LoVo (cell line): ENCODE measurements around the gene PLD3.
"Not testable (repeated sequence)": the region's sequence is repeated elsewhere in the genome, so short reads cannot be mapped to it uniquely, and the experiment has no call there.

Source experiments
- DNase-seq: peaks from one replicate; pipeline ENCODE4 v3.0.0-alpha.2; 2016; ENCODE audit warnings: low spot score

PLD3 gene

DNA sequence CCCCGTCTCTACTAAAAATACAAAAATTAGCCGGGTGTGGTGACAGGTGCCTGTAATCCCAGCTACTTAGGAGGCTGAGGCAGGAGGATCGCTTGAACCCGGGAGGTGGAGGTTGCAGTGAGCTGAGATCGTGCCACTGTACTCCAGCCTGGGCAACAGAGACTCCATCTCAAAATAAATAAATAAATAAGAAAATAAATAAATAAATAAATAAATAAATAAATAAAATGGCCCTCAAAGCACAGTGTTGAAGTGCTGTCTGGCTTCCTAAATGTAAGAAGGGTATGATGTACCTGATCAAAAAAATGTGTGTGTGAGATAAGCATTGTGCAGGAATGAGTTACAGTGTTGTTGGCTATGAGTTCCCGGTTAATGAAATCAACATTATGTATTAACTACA lies 15.4 kb upstream of the PLD3 start:
- not testable (repeated sequence) for DNase-seq

DNA sequence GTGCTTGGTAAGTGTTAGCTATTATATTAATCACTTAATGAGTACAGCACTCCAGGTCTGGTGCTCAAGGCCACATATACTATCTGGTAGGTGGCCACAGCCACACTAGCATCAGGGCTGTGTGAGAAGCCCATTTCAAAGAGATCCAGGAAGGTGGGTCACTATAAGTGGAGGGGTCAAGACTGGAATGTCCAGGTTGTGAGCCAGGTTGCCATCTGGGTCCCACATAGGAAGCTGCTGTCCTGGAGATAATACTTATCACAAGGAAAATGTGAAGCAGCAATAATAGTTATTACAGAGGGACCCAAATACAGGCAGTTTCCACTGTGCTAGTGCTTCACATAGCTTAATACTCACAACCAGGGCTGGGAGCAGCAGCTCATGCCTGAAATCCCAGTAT lies 13.4 kb upstream of the PLD3 start:
- no peak for DNase-seq

DNA sequence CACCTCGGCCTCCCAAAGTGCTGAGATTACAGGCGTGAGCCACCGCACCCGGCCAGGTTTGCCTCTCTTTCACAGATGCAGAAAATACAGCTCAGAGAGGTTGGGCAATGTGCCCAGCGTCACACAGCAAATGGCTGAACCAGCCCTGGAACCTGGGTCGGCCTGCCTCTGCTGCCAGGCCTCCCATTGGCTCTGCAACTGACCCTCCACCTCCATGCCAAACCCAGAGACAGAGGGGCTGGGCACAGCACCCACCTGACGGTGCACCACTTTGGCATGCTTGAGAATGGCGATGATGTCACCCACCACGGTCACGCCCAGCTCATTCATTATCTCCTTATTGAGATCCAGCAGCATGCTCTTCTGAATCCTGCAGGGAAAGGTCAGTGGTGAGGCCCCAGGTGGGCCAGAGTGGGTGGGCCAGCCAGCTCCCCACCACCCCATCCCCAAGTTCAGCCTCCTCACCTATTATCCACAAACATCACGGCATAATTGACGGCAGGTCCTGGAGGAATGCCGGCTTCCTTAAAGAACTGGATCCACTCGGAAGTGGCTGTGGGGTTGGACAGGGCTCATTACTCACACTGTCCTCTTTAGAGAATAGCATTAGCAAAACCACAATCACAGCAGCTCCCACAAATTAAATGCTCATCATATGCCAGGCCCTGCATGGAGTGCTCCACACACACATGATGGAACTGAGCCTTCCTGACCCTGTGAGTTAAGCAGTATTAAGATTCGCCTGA lies 12.5 kb upstream of the PLD3 start:
- no peak for DNase-seq

DNA sequence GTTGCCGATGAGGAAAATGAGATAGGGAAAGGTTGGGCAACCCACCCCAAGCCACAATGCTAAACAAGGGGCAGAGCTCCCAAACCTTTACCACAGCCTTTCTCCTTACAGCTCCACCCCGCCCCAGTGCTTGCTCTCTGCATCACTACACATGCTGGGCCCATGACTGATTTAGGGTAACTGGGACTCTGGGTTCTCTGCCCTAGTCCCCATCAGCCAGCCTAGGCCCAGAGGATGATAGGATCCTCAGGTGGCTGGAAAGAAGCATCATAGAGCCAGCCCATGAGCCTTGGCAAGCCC lies 11.9 kb upstream of the PLD3 start:
- no peak for DNase-seq

DNA sequence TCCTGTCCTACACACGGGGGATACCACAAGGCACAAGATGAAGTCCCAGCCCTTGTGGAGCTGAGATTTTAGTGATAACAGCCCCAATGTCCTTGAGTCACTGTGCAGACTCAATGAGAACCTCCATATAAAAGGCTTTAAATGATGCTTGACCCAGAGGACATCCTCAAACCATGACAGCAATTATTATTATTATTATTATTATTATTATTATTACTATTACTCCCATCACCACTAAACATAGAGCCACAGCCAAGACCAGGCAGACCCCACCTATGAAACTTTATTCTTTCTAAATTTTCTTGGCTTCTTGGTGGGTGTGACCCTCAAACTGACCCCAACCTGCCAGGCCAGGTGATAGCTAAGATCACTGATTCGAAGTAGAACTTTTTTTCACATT lies 11.4 kb upstream of the PLD3 start:
- DNase-seq = no peak

DNA sequence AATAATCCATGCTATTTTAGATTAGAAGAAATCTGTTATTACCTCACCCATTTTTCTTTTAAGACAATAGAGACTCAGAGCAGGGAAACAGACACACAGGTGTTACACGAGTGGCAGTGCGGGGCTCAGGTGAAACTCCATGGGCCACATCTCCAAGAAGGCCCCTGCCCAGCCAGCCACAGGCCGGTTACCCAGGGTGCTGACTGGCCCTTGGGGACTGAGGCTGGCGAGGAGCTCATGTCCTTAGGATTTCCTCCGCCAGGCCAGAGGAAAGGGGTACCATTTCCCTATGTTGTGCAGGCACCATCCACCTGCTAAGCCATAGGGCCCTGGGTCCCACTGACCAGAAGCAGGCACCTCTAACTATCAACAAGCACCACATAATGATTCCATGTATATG lies 10.9 kb upstream of the PLD3 start:
- no peak for DNase-seq

DNA sequence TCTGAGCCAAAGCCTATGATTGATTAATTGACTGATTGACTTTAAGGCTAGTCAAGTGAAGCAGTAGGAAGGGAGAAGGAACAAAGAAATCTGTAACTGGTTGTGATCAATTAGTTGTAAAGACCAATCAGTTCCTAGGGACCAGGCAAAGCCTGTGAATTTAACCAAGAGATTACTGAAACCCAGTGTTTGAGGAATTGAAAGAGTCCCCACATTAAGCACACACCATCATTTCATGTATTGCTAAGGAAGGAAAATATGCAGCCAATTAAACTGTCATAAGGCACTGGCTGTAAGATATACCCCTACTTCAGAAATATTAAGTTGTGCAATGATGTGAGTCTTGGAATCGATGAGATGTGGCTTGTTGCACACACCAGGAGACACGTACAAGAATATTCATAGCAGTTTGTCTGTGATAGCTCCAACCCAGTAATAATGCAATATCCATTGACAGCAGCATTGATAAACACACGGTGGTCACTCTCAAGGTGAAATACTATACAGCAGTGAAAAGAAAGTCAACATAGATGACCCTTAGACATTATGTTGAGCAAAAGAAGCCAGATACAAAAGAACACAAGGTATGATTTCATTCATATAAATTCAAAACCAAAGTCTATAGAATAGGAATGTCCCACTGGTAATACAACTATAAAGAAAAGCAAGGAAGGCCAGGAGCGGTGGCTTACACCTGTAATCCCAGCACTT lies 9.3 kb upstream of the PLD3 start:
- no peak for DNase-seq

DNA sequence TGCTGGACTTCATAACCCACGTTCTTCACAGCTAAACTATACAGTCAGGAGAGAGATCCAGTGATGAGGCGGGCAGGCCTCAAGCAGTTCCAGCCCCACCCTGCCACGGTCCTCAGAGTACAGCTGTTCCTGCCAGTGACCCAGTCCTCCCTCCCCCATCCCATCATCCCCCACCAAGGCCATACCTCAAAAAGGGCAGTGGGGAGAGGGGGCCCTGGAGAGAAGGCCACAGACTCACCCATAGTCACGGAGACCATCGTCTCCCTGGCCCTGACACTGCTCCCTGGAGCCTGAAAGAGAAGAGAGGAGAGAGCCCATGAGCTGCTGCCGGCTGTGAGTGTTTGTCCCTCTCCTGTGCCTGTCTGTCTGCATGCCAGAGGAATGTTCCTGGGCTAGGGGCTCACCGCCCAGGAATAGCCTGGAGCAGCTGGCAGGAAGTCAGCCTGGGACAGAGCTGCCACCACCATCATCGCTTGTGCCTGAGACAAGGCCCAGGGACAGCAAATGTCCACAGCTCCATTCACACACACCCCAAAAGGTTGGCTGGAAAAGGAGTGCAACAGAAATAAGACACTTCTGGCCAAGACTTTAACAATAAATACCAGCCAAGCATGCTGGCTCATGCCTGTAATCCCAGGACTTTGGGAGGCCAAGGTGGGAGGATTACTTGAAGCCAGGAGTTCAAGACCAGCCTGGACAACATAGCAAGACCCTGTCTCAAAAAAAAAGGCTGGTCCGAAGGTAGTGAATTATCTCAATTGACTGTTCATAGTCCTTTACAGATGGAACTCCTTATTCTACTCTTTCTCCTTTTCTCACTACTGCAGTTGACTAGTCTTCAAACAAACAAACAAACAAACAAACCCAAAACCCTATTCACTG lies 6.7 kb upstream of the PLD3 start:
- DNase-seq = no peak

DNA sequence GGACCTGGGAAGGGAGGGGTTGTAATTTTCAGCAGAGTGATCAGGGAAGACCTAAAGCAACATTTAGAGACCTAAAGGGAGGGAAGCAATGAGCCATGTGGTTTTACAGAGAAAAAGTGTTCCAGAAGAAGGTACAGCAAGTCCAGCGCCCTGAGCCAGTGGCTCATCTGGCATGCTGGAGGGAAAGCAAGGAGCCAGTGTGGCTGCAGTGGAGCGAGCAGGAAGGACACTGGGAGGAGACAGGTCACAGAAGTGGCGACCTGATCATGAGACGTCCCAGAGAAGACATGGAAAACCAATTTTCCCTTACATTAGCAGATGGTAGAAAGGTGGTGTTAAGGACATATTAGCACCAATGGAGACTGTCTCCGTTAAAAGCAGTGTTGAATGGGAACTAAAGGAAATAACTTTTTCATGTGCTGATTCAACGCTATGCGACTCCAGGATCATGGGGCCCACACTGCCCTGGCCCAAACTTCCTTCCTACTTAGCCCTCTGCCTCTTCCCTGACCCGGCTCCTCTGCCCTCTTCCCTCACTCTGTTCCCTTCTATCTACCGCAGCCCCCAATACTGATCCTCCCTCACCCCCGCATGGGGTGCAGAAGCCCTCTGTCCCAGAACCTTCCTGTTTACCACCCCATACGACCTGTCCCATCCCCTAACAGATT lies 5.7 kb upstream of the PLD3 start:
- DNase-seq = no peak

DNA sequence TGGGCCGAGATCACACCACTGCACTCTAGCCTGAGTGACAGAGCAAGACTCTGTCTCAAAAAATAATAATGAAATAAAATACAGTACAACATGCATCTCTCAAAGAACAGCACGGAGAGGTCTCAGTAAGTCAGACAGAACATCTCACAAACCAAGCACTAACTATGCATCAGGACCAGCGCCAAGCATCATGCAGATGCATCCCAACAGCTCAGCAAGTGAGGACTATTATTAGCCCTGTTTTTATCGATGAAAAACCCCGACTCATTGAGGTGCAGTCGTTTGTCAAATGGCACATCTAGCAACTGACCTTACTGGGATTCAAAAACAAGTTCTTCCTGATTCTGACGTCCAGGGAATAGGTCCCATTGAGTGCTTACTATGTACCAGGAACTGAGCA lies 4.1 kb upstream of the PLD3 start:
- no peak for DNase-seq

DNA sequence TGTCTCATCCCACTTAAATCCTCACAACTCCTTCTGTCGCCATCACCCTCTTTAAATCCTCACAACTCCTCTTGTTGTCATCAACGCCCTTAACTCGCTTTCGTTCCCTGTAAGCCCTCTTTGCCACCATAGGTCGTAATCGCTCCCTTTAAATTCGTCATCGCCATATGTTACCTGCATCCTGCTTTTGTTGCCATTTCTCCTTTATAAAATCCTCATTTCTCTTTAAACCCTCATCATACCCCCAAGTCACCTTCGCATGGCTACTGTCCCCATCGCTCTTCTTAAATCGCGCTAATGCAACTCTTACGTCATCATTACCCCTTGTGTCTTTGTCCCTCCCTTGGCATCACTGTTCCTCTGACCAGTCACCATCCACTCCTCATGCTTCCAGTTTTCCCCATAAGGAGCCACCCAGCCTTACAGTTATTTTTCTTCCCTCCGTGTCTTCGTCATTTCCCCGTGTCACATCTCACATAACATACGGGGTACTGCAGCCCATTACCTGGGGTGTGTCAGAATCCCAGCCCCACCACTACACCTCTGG lies 539 bp downstream of the PLD3 start:
- DNase-seq = peak; percentile 7

DNA sequence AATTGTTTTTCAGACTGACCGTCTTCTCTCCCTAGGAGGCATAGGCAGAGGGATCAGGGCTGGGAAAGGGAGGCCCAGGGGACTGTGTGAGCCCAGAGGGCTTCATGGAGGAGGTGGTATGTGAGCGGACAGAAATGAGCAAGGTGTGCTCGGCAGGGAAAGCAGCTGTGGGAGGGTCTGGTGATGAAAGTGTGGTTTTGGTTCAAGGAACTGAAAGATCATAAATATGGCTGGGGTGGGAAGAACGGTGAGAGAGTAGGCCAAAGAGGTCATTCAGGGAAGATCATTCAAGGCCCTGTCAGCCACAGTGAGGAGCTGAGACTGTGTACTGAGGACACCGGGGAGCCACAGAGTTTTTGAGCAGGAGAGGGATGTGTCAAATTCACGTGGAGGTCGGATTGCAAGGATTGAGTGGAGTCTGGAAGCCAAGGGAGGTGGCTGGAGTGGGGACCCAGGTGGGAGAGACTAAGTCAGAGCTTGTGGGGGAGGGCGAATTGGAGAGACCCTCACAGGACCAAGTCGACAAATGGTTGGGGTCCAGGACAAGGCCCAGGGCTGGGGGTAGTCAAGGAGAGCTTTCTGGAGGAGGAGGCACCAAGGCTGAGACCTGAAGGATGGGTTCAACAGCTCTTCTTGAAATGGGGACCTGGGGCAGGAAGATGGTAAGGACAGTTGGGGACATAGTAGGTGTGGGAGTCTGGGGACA lies 7.6 kb downstream of the PLD3 start:
- DNase-seq = no peak

DNA sequence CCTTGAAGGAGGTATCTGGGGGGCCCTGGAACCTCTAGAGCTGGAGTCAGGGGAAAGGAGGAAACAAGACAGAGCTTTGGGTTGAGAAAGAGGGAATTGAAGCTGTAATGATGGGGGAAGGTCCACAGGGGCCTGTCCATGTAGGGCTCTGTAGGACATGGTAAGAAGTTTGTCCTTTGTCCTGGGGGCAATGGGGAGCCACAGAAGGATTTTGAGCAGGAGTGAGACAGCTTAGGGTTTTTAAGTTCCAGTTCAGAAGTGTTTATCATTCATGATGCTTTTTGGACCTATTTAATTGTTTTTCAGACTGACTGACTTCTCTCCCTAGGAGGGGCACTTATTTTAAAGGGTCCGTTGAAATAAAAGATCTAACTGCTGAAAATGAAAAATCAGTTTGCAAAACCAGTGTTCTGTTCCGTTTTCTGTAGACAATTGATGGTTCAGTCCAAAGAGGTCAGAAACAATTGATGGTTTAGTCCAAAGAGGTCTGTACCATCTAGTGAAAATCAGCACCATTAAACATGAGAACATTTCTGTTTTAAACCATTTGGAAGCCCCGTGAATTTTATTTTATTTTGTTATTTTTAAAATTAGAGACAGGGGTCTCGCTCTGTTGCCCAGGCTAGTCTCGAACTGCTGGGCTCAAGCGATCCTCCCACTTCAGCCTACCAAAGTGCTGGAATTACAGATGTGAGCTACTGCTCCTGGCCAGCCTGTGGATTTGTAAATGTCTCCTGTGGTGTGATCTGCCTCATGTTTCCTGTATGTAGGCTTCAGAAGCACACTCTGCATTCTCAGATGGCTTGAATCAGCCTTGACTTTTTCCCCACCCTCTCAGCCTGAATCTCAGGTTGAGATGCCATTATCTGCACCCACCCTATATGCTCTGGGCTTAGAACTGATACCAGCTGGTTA lies 8.4 kb downstream of the PLD3 start:
- no peak for DNase-seq

DNA sequence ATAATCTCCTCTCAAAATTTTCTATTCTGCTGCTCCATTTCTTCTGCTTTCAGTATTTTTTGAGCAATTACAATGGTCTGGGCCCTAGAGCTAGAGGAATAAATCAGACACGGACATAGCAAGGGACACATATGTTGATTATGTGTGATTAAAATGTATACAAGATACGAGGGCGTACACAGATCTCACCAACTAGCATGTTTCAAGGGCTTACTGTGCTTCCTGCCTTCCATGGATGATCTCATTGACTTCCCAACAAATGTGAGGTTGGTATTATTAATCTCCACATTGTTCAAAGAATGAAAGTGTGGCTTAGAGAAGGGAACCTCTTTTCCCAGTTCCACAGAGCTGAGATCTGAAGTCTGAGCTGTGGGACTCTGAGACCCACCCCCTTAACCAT lies 9.1 kb downstream of the PLD3 start:
- DNase-seq = no peak

DNA sequence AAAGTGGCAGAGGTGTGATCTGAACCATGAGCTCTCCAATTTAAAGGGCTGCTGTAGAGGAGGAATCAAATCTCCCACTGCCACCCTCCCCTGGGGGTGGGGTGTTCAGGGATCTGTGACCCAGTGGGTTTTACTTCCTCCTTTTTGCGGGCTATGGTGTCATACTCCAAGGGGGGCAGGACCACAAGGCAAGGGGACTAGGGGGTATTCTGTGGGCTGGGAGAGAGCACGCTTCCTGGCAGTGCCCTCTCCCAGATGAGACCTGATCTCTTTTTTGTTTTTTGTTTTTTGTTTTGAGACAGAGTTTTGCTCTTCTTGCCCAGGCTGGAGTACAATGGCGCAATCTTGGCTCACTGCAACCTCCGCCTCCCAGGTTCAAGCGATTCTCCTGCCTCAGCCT lies 10.3 kb downstream of the PLD3 start:
- no peak for DNase-seq

DNA sequence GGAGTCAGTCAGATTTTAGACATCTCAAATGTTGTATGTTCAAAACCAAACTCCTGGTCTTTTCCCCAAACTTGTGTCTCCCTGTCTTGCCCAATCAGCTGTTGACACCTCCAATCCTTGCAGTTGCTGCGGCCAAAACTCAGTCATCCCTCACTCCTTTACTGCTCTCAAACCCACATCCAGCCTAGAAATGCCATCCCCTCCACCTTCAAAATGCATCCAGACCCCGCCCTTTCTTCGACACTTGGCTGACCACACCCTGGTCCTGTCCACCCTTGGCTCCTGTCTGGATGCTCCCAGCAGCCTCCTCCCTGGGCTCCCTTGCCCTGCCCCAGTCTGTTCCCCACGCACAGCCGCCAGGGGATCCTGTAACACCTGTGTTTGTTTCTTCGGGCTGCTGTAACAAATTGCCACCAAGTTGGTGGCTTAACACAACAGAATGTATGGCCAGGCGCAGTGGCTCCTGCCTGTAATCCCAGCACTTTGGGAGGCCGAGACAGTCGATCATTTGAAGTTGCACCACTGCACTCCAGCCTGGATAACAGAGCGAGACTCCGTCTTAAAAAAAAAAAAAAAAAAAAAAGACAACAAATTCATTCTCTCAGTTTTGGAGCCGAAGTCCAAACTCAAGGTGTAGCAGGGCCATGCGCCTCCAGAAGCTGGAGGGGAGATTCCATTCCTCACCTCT lies 11.7 kb downstream of the PLD3 start:
- DNase-seq = no peak

DNA sequence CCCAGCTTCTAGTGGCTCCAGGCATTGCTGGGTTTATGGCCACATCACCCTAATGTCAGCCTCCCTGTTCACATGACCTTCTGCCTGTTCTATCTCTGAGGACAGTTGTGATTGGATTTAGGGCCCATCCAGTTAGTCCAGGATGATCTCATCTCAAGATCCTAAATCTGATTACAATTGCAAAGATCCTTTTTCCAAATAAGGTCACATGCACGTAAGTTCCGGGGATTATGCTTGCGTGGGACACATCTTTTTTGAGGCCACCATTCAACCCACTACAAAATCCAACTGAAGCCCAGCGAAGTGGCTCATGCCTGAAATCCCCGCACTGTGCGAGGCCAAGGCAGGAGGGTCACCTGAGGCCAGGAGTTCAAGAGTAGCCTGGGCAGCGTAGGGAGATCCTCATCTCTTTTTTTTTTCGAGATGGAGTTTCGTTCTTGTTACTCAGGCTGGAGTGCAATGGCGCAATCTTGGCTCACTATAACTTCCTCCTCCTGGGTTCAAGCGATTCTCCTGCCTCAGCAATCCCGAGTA lies 12.3 kb downstream of the PLD3 start:
- DNase-seq = no peak

DNA sequence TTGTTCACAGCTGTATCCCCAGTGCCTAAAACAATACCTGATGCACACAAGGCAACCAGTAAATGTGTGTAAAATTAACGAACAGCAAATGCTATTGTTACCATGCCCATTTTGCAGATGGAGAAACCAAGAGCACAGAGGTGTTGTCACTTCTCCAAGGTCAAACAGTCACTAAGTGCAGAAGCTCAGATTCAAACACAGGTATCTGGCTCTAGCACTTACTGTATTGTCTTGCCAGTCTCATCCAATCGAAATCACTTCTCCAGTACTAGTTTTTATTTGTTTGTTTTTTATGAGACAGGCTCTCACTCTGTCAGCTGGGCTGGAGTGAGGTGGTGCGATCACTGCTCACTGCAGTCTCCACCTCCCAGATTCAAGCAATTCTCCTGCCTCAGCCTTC lies 13.7 kb downstream of the PLD3 start:
- no peak for DNase-seq

DNA sequence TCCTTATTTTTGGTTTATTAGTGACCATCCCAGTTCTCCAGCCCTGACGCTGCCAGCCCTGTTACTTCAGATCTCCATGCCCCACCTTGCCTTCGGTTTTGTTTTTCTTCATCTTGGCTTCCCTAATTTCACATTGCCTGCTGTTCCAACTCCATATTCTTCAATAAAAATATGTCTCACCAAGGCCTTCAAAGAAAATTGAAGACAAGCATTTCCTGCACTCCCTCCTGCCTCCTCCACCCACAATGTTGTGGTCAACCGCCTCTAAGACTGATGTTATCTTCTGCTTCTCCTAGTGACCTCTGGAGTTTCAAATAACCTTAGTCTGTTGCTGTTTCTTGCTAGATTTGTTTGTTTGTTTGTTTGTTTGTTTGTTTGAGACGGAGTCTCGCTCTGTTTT lies 14.6 kb downstream of the PLD3 start:
- no peak for DNase-seq

DNA sequence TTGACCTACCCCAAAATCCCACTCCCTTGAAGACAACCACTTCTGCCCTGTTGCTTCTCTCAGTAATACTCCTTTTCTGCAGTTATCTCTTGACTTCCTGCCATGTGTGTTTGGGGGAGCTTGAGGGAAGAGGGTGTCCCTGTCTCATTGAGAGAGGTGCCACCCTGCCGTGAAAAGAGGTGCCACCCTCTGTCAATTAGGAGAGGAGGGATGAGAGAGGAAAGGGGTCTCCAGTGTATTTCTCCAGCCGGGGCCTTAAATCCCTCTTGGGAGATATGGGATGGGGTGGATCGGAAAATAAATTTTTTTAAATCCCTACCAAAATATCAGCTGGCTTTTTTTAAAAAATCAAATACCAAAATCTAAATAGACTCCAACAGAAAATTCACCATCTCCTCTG lies 16.5 kb downstream of the PLD3 start:
- no peak for DNase-seq
